ENCODE results near the gene EIF3B.
"Not testable (repeated sequence)": the region's sequence is repeated elsewhere in the genome, so short reads cannot be mapped to it uniquely, and the experiment has no call there.

EIF3B gene

DNA sequence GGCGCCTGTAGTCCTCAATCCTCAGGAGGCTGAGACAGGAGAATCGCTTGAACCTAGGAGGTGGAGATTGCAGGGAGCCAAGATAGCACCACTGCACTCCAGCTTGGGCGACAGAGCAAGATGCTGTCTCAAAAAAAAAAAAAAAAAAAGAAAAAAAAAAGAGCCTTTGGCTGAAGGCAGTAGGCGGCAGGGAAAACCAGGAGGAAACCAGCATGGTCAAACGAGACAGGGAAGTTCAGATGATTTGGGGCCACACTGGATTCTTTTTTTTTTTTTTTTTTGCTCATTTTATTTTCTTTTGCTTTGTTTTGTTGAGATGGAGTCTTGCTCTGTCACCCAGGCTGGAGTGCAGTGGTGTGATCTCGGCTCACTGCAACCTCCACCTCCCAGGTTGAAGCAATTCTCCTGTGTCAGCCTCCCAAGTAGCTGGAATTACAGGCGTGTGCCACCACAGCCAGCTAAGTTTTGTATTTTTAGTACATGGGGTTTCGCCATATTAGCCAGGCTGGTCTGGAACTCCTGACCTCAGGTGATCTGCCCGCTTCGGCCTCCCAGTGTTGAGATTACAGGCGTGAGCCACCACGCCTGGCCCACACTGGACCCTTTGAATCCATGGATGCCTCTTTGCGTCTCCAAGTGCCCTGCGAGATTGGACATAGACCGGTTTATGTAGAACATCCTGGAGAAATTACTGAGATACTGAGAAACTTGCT, 7.1 kb upstream of the EIF3B start:
- DNase-seq (ENCODE audit: low read depth) = not testable (repeated sequence)

DNA sequence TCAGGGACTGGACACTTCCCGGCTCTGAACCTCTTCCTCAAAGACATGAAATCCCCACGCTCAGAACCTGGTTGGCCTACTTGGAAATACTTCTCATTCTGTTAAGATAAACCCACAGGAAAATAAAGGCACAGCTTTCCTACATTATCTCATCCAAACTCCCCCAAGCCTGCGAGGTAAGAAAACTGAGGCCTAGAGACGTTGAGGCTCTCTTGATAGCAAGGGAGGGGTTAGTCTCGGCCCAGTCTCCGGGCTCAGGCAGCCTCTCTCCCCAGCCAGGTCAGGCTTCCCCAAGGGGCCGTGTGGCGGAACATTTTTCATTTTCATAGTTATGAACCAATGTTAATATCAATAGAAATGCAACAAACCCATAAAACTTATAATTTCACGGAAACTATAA, 4.6 kb upstream of the EIF3B start:
- no peak for DNase-seq (ENCODE audit: low read depth)

DNA sequence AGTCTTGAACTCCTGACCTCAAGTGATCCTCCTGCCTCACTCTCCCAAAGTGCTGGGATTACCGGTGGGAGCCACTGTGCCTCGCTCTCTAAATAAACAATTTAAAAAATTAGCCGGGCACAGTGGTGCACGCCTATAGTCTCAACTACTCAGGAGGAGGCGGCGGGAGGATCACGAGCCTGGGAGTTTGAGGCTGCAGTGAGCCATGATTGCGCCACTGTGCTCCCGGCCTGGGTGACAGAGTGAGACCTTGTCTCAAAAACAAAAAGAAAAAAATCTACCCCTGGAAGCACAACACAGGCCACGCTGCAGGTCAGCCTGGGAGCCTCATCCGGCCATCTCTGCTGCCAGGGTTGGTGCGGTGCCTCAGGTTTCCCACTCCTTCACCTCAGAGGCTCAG, 3.8 kb upstream of the EIF3B start:
- no peak for DNase-seq (ENCODE audit: low read depth)

DNA sequence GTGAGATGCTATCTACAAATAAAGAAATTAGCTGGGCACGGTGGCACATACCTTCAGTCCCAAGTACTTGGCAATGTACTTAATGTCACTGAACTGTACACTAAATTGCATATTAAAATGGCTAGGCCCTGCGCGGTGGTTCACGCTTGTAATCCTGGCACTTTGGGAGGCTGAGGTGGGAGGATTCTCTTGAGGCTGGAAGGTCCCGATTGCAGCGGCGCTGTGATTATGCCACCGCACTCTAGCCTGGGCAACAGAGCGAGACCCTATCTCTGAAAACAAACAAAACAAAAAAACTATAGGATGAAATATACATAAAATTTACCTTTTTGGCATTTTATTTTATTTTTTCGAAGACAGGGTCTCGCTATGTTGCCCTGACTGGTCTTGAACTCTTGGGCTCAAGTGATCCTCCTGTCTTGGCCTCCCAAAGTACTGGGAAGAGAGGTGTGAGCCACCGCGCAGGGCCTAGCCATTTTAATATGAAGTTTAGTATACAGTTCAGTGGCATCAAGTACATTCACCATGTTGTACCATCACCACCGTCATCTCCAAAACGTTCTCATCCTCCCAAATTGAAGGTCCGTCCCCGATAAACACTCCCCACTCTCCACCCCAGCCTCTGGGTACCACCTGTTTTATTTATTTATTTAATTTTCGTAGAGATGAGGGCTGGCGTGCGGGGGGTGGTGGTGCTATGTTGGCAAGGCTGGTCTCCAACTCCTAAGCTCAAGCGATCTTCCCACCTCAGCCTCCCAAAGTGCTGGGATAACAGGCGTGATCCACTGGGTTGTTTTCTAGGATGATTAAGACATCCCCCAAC, 1.3 kb upstream of the EIF3B start:
- no peak for DNase-seq (ENCODE audit: low read depth)

DNA sequence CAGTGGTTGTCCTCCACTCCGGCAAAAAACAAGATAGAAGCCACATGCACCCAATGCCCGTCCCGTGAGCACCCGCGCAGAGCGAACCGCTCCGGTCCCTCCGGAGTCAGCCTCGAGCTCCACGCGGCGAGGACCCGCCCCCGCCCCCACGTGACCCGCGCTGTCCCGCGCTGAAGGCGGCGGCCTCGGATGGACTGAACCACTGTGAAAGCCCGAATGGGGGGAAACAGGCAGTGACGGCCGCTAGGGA, 766 bp upstream of the EIF3B start:
- DNase-seq (ENCODE audit: low read depth) = peak; percentile 79

DNA sequence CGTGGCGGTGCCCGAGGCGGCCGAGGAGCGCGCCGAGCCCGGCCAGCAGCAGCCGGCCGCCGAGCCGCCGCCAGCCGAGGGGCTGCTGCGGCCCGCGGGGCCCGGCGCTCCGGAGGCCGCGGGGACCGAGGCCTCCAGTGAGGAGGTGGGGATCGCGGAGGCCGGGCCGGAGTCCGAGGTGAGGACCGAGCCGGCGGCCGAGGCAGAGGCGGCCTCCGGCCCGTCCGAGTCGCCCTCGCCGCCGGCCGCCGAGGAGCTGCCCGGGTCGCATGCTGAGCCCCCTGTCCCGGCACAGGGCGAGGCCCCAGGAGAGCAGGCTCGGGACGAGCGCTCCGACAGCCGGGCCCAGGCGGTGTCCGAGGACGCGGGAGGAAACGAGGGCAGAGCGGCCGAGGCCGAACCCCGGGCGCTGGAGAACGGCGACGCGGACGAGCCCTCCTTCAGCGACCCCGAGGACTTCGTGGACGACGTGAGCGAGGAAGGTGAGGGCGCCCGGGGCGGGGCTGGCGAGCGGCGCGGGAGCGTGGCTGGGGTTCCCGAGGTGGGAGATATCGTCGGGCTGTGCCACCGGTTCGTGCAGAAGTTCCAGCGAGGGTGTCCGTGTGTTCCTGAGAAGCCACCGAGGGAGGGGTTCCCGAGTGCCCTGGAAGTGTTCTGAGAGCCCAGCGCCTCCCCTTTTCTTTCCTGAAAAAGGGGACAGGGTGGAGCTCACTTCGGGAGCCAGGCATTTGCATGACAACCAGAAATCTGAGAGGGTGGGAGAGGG, 495 bp downstream of the EIF3B start:
- DNase-seq (ENCODE audit: low read depth) = no peak

DNA sequence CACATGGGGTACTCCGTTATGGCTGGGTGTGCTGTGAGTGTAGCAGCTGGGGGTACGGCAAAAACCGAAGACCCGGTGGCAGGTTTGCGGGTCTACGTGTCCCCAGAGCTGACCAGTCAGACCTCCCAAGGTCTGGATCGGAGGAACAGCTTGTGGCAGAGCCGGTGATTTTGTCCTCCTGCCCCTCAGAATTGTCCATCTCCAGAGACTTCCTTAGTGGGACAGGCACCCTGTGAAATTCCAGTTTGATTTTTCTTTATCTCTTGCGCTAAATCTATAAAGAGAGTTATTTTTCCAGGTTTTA, 1.0 kb downstream of the EIF3B start:
- no peak for DNase-seq (ENCODE audit: low read depth)

DNA sequence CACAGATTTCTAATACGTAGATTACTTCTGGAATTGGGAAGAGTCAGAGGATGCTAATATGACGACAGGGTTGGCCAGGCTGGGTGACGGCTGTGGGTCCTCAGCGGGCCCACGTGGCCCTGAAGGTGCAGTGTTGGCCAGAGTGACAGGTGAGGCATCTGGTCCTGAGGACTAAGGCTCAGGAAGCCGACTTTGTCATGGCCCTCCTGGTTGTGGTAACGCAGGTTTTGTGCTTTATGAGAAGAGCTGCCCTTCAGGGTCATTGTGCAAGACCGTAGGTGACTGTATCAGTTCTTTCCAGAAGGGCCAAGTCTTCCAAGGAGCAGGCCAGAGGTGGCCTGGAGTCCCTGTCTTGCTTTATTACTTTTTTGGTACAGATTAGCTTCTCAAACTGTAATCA, 2.5 kb downstream of the EIF3B start:
- DNase-seq (ENCODE audit: low read depth) = no peak

DNA sequence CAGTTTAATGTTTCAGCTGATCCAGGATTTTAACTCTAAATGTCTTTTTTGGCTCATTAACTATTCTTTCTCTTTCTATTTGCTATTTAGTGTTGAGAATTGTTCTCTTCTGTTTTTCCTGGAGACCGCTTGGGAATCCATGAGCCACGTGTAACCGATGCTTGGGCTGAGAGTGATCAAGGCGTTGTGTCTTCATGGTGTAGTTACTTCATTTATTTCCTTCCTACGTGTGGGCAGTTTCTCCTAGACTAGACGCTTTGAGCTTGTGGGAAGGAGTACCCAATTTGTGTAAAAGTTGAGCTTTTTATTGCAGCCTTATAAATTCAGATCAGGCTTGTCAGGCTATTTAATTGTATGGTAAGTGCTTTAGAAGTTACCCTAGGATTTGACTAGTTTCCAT, 2.9 kb downstream of the EIF3B start:
- no peak for DNase-seq (ENCODE audit: low read depth)

DNA sequence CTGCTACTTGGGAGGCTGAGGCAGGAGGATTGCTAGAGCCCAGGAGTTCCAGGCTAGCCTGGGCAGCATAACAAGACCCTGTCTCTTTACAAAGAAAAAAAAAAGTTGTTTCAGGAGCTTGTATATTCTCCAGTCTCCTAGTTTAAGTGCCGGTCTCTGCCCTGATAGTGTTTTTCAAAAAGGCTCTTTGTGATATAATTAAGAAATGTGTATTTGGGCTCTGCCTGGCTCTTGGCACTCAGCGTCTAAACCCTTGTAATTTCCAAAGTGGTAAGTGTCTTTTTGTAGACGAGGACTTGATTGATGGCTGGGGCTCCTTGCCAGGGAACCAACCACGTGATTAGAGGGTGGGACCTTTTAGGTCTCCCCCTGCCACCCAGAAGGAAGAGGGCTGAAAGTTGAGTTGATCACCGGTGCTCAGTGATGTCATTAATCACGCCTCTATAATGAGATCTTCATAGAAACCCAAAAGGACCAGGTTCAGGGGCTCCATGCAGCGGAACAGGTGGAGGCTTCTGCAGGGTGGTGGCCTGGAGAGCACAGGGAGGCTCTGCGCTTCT, 4.4 kb downstream of the EIF3B start:
- no peak for DNase-seq (ENCODE audit: low read depth)

DNA sequence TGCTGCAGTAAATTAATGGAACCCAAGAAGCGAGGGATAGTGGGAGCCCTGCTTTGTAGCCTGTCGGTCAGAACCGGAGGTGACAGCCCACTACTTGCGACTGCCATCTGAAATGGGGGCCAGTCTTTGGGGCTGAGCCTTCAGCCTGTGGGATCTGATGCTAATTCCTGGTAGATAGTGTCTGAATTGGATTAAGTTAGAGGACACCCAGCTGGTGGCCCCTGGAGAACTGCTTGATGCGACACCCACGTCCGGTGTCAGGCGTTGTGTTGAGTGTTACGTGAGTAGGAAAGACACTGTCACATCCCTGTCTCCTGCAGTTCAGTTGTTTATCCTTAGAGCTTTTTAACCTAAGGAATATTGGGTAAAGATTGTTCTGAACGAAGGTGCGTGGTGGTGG, 5.0 kb downstream of the EIF3B start:
- DNase-seq (ENCODE audit: low read depth) = no peak

DNA sequence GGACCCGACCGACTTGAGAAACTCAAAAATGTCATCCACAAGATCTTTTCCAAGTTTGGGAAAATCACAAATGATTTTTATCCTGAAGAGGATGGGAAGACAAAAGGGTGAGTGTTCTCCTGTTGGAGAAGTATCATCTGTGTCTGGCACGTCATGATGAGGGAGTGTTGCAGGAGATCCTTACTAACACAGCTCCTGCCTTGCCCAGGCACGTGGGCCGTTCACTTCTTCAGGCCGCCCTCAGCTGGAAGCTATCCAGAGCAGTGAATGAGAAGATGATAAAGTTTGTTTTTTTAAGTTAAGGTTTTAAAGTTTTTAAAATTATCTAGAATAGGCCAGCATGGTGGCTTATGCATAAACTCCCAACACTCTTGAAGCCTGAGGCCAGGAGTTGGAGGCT, 6.2 kb downstream of the EIF3B start:
- DNase-seq (ENCODE audit: low read depth) = no peak

DNA sequence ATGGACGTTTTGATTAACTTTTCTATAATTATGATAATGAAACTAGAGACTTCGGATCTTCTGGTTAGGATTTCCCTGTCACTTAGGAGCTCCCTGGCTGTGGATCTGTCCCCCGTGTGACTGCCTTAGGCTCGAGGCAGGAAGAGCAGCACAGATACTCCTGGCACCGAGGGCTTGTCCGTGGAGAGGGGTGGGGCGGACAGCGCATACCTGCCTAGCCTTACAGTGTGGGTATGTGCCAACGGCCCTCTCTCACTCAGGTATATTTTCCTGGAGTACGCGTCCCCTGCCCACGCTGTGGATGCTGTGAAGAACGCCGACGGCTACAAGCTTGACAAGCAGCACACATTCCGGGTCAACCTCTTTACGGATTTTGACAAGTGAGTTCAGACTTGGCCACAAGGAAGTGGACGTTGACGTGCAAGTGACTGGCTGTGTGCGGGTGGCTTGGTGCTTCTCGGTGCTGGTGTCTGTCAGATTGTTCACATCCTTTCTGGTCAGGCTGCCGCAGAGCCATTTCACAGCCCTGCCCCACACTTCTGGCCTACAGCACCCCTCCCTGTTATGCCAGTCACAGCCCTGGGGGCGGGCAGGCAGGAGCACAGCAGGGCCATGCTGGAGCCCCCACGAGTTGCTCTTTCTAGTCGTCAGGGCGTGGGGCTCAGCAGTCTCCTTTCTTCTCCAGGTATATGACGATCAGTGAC, 7.9 kb downstream of the EIF3B start:
- no peak for DNase-seq (ENCODE audit: low read depth)

DNA sequence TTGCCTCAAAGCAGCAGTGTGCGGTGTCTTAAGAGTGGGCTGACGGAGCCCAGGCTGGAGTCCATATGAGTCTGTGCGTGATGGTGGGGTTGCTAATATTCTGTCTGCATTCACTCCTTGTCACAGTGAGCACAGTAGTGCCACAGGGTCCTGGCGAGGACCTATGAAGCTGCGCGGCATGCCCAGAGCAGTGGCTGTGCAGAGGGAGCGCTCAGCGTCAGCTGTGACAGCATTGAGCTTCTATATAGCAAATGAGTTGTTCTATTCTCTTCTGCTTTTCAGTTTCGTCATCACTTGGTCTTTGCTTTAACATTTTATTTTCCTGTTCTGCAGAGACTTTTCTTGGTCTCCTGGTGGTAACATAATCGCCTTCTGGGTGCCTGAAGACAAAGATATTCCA, 14.5 kb downstream of the EIF3B start:
- DNase-seq (ENCODE audit: low read depth) = no peak

DNA sequence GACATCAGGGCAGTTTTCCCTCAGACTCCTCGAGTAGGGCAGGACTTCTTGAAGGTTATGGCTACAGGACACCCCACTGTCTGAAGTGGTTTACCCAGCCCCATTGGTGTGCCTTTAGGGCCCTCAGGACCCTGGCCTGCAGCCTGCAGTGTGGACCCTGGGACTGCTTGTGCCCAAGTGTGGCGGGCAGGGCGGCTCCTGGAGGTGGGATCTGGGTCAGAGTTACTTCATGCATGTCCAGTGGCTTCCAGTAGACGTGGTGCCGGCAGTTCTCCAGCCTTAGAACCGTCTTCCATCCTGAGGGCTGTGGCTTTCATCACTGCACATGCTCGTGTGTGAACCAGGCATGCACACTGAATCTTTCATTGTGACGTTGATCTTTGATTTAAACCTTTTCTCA, 16.7 kb downstream of the EIF3B start:
- DNase-seq (ENCODE audit: low read depth) = no peak

DNA sequence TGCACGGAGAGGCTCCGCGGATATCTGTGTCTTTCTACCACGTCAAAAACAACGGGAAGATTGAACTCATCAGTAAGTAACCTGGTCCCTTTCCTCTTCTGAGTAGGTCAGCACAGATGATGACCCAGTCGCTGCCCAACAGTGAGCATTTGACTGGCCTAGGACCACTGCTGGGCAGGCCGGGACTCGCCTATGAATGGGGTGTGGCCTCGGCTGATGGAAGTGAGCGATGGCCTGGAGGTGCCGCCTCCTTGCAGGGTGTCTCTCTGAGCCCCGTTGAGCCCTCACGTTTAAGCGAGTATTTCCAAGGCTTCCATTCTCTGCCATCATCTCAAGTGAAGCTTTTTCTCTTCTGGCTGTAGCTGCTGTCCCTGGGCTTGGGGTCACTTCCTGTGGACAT, 18.1 kb downstream of the EIF3B start:
- DNase-seq (ENCODE audit: low read depth) = no peak

DNA sequence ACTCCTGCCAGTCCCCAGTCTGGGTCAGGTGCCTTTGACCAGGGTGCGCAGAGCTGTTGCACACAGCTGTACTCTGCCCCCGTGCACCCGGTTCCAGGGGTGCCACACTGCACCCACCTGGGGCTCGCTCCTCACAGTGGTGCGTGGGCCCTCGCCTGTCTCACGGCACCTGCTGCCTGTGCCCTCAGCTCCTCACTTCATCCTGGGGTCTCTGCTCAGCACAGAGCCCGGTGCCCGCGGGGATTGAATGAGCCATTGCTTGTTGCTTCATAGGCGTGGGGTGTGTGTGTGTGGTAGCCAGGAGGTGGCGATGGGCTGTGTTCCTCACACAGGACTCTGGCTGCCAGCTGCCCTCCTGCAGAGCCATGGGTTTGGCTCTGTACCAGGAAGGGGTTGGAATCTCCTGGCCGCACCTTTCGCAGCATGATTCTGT, 18.5 kb downstream of the EIF3B start:
- DNase-seq (ENCODE audit: low read depth) = no peak

DNA sequence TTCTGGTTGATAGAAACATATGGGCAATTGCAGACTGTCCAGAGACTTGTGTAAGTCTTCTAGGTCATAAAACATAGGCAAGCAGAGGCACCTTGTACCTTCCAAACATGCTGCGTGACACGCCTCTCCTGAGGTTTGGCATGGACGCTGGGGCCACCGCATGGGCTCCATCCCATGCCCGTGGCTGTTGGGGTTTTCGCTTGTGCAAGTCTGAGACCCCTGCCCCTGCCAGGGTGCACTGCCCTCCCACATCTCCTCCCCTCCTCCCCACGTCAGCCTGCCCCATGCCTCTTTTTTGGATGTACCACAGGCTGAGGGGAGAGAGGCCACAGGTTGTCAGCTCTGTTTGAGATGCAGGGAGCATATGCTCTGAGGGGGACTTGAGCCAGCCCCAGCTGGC, 19.0 kb downstream of the EIF3B start:
- no peak for DNase-seq (ENCODE audit: low read depth)

DNA sequence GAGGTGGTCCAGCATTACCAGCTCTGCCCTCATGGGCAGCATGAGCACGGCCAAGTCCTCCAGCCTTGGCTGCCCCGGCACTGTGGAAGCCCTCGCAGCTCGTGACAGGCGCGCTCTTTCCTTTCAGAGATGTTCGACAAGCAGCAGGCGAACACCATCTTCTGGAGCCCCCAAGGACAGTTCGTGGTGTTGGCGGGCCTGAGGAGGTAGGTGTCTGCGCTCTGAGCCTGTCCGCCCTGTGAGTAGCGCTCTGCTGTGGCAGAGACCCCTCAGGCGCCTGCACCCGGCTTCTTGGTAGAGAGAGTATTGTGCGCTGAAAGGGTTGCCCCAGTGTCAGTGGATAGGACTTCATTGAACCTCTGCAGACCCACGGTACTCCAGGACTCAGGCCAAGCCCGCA, 19.8 kb downstream of the EIF3B start:
- no peak for DNase-seq (ENCODE audit: low read depth)

DNA sequence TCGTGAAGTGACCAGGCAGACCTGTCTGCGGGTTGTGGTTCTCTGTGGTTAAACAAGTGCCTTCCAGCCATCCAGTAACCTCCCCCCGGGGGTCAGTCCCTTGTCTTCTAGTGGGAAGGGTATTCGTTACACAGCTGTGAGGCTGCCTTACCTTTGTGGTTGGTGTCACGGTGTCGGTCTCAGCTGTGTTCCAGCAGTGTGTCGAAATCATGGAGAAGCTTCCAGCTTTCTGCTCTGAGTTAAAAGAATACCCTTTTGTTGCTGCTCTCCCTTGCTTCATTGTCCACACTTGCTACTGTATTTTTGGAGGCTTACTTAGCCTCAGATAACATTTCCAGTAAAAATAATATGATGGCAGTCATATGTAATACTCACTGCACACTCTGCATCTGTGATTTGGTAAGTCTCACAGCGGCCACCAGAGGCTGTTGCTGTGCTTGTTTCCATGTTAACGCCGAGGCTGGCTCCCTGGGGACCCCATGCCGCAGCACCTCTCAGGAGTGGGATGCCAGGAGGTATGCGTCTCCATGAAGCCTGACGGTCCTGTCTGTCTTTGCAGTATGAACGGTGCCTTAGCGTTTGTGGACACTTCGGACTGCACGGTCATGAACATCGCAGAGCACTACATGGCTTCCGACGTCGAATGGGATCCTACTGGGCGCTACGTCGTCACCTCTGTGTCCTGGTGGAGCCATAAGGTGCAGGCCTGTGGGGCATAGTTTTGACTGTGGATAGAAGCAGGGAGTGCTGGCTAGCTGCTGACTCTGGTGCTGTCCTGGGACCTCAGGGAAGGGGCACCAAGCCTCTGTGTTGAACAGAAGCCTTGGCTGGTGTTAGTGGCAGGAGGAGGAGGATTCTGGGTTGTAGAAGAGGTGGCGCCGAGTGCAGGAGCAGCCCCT, 20.5 kb downstream of the EIF3B start:
- no peak for DNase-seq (ENCODE audit: low read depth)

DNA sequence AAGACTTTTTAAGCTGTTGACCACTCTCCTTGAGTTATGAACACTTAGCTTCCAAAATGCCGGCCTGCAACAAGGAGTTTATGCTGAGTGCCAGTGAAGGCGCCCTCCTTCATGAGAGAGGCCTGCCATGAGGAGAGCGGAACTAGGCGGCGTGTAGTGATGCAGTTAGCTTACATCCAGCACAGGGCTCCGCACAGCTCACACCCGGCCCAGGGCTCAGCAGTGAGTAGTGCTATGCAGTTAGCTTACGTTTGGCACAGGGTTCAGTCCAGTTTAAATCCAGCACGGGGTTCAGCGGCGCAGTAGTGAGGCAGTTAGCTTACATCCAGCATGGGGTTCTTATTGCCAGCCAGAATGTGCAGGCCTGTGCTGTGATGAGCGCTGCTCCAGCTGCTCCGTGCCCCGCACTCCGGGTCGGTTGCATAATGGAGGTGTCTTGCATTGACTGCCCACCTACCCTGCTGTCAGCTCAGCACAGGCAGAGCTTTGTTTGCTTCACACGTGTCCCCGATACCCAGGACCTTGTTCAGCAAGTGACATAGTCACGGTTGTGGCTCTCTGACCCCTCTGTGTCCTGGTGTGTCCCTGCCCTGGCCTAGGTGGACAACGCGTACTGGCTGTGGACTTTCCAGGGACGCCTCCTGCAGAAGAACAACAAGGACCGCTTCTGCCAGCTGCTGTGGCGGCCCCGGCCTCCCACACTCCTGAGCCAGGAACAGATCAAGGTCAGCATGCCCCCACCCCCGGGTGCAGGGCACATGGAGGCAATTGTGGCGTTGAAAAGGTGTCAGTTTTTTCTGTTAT, 21.9 kb downstream of the EIF3B start:
- DNase-seq (ENCODE audit: low read depth) = no peak
